Measurements from ENCODE around the gene TMEM185A.

DNA sequence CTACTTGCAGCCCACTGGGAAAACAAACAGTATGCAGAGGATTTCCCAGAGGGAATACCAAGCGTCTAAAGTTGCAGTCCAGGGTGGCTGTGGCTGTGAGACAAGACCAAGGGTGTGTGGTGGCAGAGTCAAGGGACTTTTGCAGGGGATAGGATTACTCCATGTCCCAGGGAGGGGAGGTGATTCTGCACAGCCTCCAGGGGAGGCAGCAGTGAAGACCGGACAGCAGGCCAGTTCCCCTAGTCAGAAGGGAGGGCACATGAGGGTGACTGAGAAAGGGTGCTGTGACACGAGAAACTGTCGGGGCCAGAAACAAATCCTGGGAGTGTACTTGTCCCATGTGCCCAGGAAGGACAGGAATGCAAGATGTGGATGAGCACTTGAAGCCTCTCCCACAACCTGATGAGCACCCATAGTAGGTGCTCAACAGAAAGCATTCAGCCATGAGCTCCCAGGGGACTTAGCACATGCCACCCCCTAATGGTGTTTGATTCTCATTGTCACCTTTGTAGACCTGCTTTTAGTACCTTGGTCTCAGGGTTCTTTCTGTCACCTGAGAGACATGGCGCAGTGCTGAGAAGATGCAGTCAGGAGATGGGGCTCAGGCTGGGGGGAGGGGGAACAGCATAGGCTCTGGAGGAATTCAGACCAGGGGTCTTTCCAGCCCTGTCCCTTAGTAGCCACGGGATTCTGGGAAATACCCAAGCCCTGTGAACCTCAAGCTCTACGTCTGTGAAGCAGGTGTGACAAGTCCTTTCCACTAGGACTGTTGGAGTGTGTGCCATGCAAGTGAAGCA is 63.8 kb downstream of the TMEM185A start:
- TF ChIP-seq, protein P1, sequence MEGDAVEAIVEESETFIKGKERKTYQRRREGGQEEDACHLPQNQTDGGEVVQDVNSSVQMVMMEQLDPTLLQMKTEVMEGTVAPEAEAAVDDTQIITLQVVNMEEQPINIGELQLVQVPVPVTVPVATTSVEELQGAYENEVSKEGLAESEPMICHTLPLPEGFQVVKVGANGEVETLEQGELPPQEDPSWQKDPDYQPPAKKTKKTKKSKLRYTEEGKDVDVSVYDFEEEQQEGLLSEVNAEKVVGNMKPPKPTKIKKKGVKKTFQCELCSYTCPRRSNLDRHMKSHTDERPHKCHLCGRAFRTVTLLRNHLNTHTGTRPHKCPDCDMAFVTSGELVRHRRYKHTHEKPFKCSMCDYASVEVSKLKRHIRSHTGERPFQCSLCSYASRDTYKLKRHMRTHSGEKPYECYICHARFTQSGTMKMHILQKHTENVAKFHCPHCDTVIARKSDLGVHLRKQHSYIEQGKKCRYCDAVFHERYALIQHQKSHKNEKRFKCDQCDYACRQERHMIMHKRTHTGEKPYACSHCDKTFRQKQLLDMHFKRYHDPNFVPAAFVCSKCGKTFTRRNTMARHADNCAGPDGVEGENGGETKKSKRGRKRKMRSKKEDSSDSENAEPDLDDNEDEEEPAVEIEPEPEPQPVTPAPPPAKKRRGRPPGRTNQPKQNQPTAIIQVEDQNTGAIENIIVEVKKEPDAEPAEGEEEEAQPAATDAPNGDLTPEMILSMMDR (IDR thresholded peaks at IDR 0.05) = no peak
- TF ChIP-seq POLR2A (IDR thresholded peaks at IDR 0.05) = no peak
